ENCODE data around the gene TRMU. TPM values are rescaled to one million over a fixed set of nuclear protein-coding genes. Genes with fewer than 3 reads are reported as not detected.

Gene TRMU
- total RNA-seq, 1 experiment from 2014 or later, result 46.6 TPM

- ChIA-PET CTCF (interaction anchor here (0.9 to 1.0 kb wide), 2 partner anchors 10 to 65 kb away, joined by 5 to 6 read pairs; no protein-coding TSS in a partner anchor), POLR2A (no interaction called here)
- no peak for TF ChIP-seq CTCF (IDR thresholded peaks at IDR 0.05; ENCODE audit: unreplicated experiment)
- Mint-ChIP-seq H3K36me3 (ENCODE audit: insufficient read depth, unreplicated experiment) (peaks cover 11% of the 10 kb centered on the region), H3K27ac (ENCODE audit: low read depth, unreplicated experiment) (no peak overlapping the region), H3K27me3 (ENCODE audit: insufficient read depth, unreplicated experiment) (no peaks in the 10 kb centered on the region), H3K4me3 (ENCODE audit: unreplicated experiment) (no peak overlapping the region), H3K9me3 (ENCODE audit: unreplicated experiment) (no peaks in the 10 kb centered on the region), H3K4me1 (ENCODE audit: insufficient read depth, unreplicated experiment) (no peaks in the 10 kb centered on the region)
- BruUV-seq (replicated peaks), result no TSS peak
- intact Hi-C loops (cut with micrococcal nuclease), result no loop called here
- DNase-seq (ENCODE audit: unreplicated experiment), result no peak
Observed at GRCh38 chr22:46397514-46397913, 62.0 kb downstream of the TRMU start.

GRCh38 chr22:46397951-46398350, 62.4 kb downstream of the TRMU start:
- Mint-ChIP-seq H3K4me1 (ENCODE audit: insufficient read depth, unreplicated experiment) (no peaks in the 10 kb centered on the region), H3K9me3 (ENCODE audit: unreplicated experiment) (no peaks in the 10 kb centered on the region), H3K4me3 (ENCODE audit: unreplicated experiment) (no peak overlapping the region), H3K36me3 (ENCODE audit: insufficient read depth, unreplicated experiment) (peaks cover 11% of the 10 kb centered on the region), H3K27me3 (ENCODE audit: insufficient read depth, unreplicated experiment) (no peaks in the 10 kb centered on the region), H3K27ac (ENCODE audit: low read depth, unreplicated experiment) (no peak overlapping the region)
- DNase-seq (ENCODE audit: unreplicated experiment), result no peak
- BruUV-seq (replicated peaks), result no TSS peak
- no peak for TF ChIP-seq CTCF (IDR thresholded peaks at IDR 0.05; ENCODE audit: unreplicated experiment)
- POLR2A ChIA-PET, result no interaction called here
- intact Hi-C loops (cut with micrococcal nuclease), result no loop called here
- CTCF ChIA-PET, result interaction anchor here (0.9 to 1.0 kb wide), 3 partner anchors 9 to 64 kb away, joined by 5 to 6 read pairs (median 5); no protein-coding TSS in a partner anchor

- Mint-ChIP-seq H3K4me1 (ENCODE audit: insufficient read depth, unreplicated experiment) (no peaks in the 10 kb centered on the region), H3K36me3 (ENCODE audit: insufficient read depth, unreplicated experiment) (peaks cover 11% of the 10 kb centered on the region), H3K27me3 (ENCODE audit: insufficient read depth, unreplicated experiment) (no peaks in the 10 kb centered on the region), H3K4me3 (ENCODE audit: unreplicated experiment) (no peak overlapping the region), H3K9me3 (ENCODE audit: unreplicated experiment) (no peaks in the 10 kb centered on the region), H3K27ac (ENCODE audit: low read depth, unreplicated experiment) (no peak overlapping the region)
- POLR2A ChIA-PET, result no interaction called here
- intact Hi-C loops (cut with micrococcal nuclease), result no loop called here
- DNase-seq (ENCODE audit: unreplicated experiment), result no peak
- no peak for TF ChIP-seq CTCF (IDR thresholded peaks at IDR 0.05; ENCODE audit: unreplicated experiment)
- CTCF ChIA-PET, result interaction anchor here (0.8 to 1.0 kb wide), 2 partner anchors 32 to 143 kb away, joined by 3 to 5 read pairs; no protein-coding TSS in a partner anchor
- BruUV-seq (replicated peaks), result no TSS peak
Observed at GRCh38 chr22:46399251-46400024, 63.9 kb downstream of the TRMU start.

GRCh38 chr22:46401370-46401769, 65.9 kb downstream of the TRMU start:
- H3K27ac Mint-ChIP-seq (ENCODE audit: low read depth, unreplicated experiment), result no peak overlapping the region
- ChIA-PET POLR2A (no interaction called here), CTCF (interaction anchor here (0.6 to 0.8 kb wide), 2 partner anchors 34 to 74 kb away, joined by 3 read pairs; no protein-coding TSS in a partner anchor)
- no TSS peak for BruUV-seq (replicated peaks)
- peaks cover 11% of the 10 kb centered on the region for H3K36me3 Mint-ChIP-seq (ENCODE audit: insufficient read depth, unreplicated experiment)
- TF ChIP-seq CTCF (IDR thresholded peaks at IDR 0.05; ENCODE audit: unreplicated experiment), result no peak
- no peak overlapping the region for H3K4me3 Mint-ChIP-seq (ENCODE audit: unreplicated experiment)
- H3K27me3 Mint-ChIP-seq (ENCODE audit: insufficient read depth, unreplicated experiment), result no peaks in the 10 kb centered on the region
- H3K4me1 Mint-ChIP-seq (ENCODE audit: insufficient read depth, unreplicated experiment), result no peaks in the 10 kb centered on the region
- no peaks in the 10 kb centered on the region for H3K9me3 Mint-ChIP-seq (ENCODE audit: unreplicated experiment)
- no peak for DNase-seq (ENCODE audit: unreplicated experiment)
- intact Hi-C loops (cut with micrococcal nuclease), result no loop called here
